ENCODE results near the gene KIF12. TPM values are rescaled to one million over a fixed set of nuclear protein-coding genes. Genes with fewer than 3 reads are reported as not detected.
A peak's percentile ranks its signal among the peaks of the same experiment; 100 is the strongest.

Gene KIF12
- total and polyA plus RNA-seq, 2 of the 13 experiments (the other 11 are each of a cell fraction or from before 2014, with no cell fraction given) = 1.8 to 12.5 TPM

DNA sequence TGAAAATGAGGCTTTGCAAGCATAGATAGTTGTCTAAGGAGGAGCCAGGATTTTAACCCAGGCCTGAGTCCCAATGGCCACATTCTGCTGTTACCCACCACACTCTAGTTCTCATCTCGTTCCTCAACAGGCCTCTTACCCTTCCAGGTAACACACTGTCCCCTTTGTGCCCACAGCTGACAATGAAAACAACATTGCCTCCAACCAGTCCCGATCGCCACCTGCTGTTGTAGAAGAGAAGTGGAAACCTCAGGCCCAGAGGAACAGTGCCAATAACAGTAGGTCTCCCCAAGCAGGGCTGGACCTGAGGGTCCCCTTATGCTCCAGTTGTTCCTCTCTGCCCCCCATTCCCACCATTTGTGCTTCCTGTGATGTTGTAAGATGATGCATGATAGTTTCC lies 51.4 kb downstream of the KIF12 start (continued):
- no peak for TF ChIP-seq SOX13 (IDR thresholded peaks at IDR 0.05)
- peak in 1 of 2 experiments; percentile 24; a peak in 1 of 4 replicates for TF ChIP-seq SOX13 (CRISPR knock-in tag; conservative IDR thresholded peaks at IDR 0.05 in 1 of 2, IDR thresholded peaks at IDR 0.05 in 1 of 2)
- TF ChIP-seq, protein P1, sequence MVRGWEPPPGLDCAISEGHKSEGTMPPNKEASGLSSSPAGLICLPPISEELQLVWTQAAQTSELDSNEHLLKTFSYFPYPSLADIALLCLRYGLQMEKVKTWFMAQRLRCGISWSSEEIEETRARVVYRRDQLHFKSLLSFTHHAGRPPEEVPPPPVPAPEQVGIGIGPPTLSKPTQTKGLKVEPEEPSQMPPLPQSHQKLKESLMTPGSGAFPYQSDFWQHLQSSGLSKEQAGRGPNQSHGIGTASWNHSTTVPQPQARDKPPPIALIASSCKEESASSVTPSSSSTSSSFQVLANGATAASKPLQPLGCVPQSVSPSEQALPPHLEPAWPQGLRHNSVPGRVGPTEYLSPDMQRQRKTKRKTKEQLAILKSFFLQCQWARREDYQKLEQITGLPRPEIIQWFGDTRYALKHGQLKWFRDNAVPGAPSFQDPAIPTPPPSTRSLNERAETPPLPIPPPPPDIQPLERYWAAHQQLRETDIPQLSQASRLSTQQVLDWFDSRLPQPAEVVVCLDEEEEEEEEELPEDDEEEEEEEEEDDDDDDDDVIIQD (CRISPR knock-in tag; IDR thresholded peaks at IDR 0.05; ENCODE audit: low read depth) = 0 out of 2 replicates have a peak, but pooled peaks have one; percentile 35
- TF ChIP-seq SMC3 (IDR thresholded peaks at IDR 0.05; ENCODE audit: low read length) = peak; percentile 87
- peak; percentile 81 for TF ChIP-seq STAG1 (CRISPR knock-in tag; IDR thresholded peaks at IDR 0.05)
- no peak for TF ChIP-seq ZNF773 (CRISPR knock-in tag; IDR thresholded peaks at IDR 0.05; ENCODE audit: borderline replicate concordance)
- TF ChIP-seq XRCC5 (optimal IDR thresholded peaks at IDR 0.05; ENCODE audit: low read length) = peak; percentile 84
- no peak for TF ChIP-seq PHF20 (CRISPR knock-in tag; IDR thresholded peaks at IDR 0.05)
- 0 out of 2 replicates have a peak, but pooled peaks have one; percentile 29 for TF ChIP-seq IRF2 (CRISPR knock-in tag; IDR thresholded peaks at IDR 0.05)
- TF ChIP-seq ZNF839 (CRISPR knock-in tag; IDR thresholded peaks at IDR 0.05; ENCODE audit: borderline replicate concordance) = no peak
- TF ChIP-seq NAIF1 (CRISPR knock-in tag; IDR thresholded peaks at IDR 0.05; ENCODE audit: borderline replicate concordance) = no peak
- peak; percentile 73; the same call in 1 of the 2 replicates for TF ChIP-seq FOXK1 (CRISPR knock-in tag; IDR thresholded peaks at IDR 0.05; ENCODE audit: borderline replicate concordance, low read depth)
- TF ChIP-seq, protein P2, sequence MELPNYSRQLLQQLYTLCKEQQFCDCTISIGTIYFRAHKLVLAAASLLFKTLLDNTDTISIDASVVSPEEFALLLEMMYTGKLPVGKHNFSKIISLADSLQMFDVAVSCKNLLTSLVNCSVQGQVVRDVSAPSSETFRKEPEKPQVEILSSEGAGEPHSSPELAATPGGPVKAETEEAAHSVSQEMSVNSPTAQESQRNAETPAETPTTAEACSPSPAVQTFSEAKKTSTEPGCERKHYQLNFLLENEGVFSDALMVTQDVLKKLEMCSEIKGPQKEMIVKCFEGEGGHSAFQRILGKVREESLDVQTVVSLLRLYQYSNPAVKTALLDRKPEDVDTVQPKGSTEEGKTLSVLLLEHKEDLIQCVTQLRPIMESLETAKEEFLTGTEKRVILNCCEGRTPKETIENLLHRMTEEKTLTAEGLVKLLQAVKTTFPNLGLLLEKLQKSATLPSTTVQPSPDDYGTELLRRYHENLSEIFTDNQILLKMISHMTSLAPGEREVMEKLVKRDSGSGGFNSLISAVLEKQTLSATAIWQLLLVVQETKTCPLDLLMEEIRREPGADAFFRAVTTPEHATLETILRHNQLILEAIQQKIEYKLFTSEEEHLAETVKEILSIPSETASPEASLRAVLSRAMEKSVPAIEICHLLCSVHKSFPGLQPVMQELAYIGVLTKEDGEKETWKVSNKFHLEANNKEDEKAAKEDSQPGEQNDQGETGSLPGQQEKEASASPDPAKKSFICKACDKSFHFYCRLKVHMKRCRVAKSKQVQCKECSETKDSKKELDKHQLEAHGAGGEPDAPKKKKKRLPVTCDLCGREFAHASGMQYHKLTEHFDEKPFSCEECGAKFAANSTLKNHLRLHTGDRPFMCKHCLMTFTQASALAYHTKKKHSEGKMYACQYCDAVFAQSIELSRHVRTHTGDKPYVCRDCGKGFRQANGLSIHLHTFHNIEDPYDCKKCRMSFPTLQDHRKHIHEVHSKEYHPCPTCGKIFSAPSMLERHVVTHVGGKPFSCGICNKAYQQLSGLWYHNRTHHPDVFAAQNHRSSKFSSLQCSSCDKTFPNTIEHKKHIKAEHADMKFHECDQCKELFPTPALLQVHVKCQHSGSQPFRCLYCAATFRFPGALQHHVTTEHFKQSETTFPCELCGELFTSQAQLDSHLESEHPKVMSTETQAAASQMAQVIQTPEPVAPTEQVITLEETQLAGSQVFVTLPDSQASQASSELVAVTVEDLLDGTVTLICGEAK (IDR thresholded peaks at IDR 0.05) = no peak
- TF ChIP-seq, protein P2 (CRISPR knock-in tag; IDR thresholded peaks at IDR 0.05) = no peak
- TF ChIP-seq ZNF850 (CRISPR knock-in tag; conservative IDR thresholded peaks at IDR 0.05) = no peak
- TF ChIP-seq ZNF550 (CRISPR knock-in tag; IDR thresholded peaks at IDR 0.05; ENCODE audit: borderline replicate concordance) = no peak
- peak; percentile 63 for TF ChIP-seq RAD21 (CRISPR knock-in tag; IDR thresholded peaks at IDR 0.05)
- no peak for TF ChIP-seq NONO (IDR thresholded peaks at IDR 0.05)
- 0 out of 2 replicates have a peak, but pooled peaks have one; percentile 51 for TF ChIP-seq NONO (CRISPR knock-in tag; conservative IDR thresholded peaks at IDR 0.05)
